Spinal cord (tissue), 10 donors: Measurements from ENCODE around the gene CACNA1G. TPM values are rescaled to one million over a fixed set of nuclear protein-coding genes. Genes with fewer than 3 reads are reported as not detected.

Experiments used
- DNase-seq, 6 donors: peaks; one replicate each; pipeline versions ENCODE4 v3.0.0 to v3.0.0-alpha.2; 2013 to 2015; ENCODE audit warnings: low spot score in 6 of 6, low read depth in 4 of 6
- H3K27ac ChIP-seq: one replicate; pipeline ENCODE4 v1.5.1; 2013; ENCODE audit warnings: low read depth, low read length, control low read depth
- H3K27me3 ChIP-seq: one replicate; pipeline ENCODE4 v1.6.1; 2013; ENCODE audit warnings: low read length; ENCODE audit not compliant: control insufficient read depth, insufficient read depth
- H3K36me3 ChIP-seq: one replicate; pipeline ENCODE4 v1.6.1; 2013; ENCODE audit warnings: low read length; ENCODE audit not compliant: control insufficient read depth, insufficient read depth
- H3K4me1 ChIP-seq: one replicate; pipeline ENCODE4 v1.6.1; 2013; ENCODE audit warnings: low read length; ENCODE audit not compliant: control insufficient read depth, insufficient read depth
- H3K4me3 ChIP-seq: one replicate; pipeline ENCODE4 v1.5.1; 2013; ENCODE audit warnings: low read depth, low read length, control low read depth
- H3K9me3 ChIP-seq: one replicate; pipeline ENCODE4 v1.6.1; 2013; ENCODE audit warnings: low read length; ENCODE audit not compliant: control insufficient read depth, insufficient read depth
- WGBS: methylation state at CpG from one replicate; pipeline ENCODE4 v1.1.5; 2013; ENCODE audit warnings: missing lambda C conversion rate; ENCODE audit not compliant: insufficient coverage; 5-methylcytosine and 5-hydroxymethylcytosine counted together
- polyA plus RNA-seq, 2 donors: library from polyadenylated mRNA; unstranded; fragments of 120-200 nt; gene quantifications; one replicate each; pipeline ENCODE4 v1.2.1, GENCODE V29; 2013; ENCODE audit not compliant: insufficient read length in 2 of 2
- total RNA-seq, 2 donors: library from RNA; depleted of rRNA in 1 of 2; stranded (reverse); fragments of 120-200 nt in 1 of 2; fragments of >200 nt in 1 of 2; gene quantifications; one replicate each; pipeline versions ENCODE4 v1.2.3 to v1.2.4, GENCODE V29; 2013 to 2014
- donor health status: healthy.

CACNA1G gene
- total and polyA plus RNA-seq, 4 donors = 10.6 to 37.6 (median 23.2) TPM

- no peak for DNase-seq
- Histone ChIP-seq H3K27me3 (peaks cover 28% of the 10 kb centered on the region), H3K4me1 (peaks cover 31% of the 10 kb centered on the region), H3K27ac (no peak overlapping the region), H3K4me3 (no peak overlapping the region), H3K36me3 (peaks cover under 1% of the 10 kb centered on the region), H3K9me3 (no peaks in the 10 kb centered on the region)
- 80% methylated on average over 5 of the region's 6 CpGs for WGBS
These were observed 29.0 kb upstream of the CACNA1G start for GRCh38 chr17:50531428-50532025.

- H3K27me3 ChIP-seq = peaks cover 28% of the 10 kb centered on the region
- H3K9me3 ChIP-seq = no peaks in the 10 kb centered on the region
- H3K4me3 ChIP-seq = no peak within 1 kb of the TSS
- H3K27ac ChIP-seq = no peak within 1 kb of the TSS
- peak in 1 of 6 donors; percentile 26 for DNase-seq
- peaks cover 6% of the 10 kb centered on the region for H3K36me3 ChIP-seq
- peaks cover 26% of the 10 kb centered on the region for H3K4me1 ChIP-seq
- WGBS = 2% methylated on average over 19 of the region's 21 CpGs
These were observed 28.0 kb upstream of the CACNA1G start, which contains the start of gene EPN3 for GRCh38 chr17:50532452-50533024. TSS of gene EPN3 (plus strand) at chr17:50532735. CDS start at chr17:50536557, 3,822 bp downstream.

GRCh38 chr17:50533185-50533584, 27.3 kb upstream of the CACNA1G start:
- H3K4me3 ChIP-seq = no peak overlapping the region
- DNase-seq = no peak
- peaks cover 26% of the 10 kb centered on the region for H3K4me1 ChIP-seq
- H3K9me3 ChIP-seq = no peaks in the 10 kb centered on the region
- 27% methylated on average over 5 of the region's 5 CpGs for WGBS
- no peak overlapping the region for H3K27ac ChIP-seq
- H3K36me3 ChIP-seq = peaks cover 11% of the 10 kb centered on the region
- peaks cover 28% of the 10 kb centered on the region for H3K27me3 ChIP-seq

DNA sequence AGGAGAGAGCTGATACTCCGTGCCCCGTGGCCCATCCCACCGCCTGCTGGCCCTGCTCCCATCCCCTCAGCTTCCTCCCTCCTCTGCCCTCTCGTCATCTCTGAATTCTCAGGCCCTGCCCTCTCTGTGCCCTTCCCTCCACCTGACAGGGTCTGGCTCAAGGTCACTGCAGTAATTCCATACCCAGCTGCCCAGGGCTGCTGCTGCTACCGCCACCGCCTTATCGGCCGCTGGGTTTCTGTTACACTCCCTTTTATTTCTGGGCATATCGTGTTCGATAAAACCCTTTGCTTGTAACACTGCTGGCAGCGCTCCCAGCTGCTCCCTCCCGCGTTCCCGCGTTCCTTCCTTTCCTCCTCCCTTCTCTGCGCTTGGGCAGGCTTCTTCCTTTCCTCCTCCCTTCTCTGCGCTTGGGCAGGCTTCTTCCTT, 26.8 kb upstream of the CACNA1G start:
- Histone ChIP-seq H3K4me1 (peaks cover 30% of the 10 kb centered on the region), H3K4me3 (no peak overlapping the region), H3K9me3 (no peaks in the 10 kb centered on the region), H3K27me3 (peaks cover 28% of the 10 kb centered on the region), H3K36me3 (peaks cover 13% of the 10 kb centered on the region), H3K27ac (no peak overlapping the region)
- DNase-seq = peak in 2 of 6 donors; percentile 74 to 76
- 2% methylated on average over 17 of the region's 17 CpGs for whole genome bisulfite sequencing

DNA sequence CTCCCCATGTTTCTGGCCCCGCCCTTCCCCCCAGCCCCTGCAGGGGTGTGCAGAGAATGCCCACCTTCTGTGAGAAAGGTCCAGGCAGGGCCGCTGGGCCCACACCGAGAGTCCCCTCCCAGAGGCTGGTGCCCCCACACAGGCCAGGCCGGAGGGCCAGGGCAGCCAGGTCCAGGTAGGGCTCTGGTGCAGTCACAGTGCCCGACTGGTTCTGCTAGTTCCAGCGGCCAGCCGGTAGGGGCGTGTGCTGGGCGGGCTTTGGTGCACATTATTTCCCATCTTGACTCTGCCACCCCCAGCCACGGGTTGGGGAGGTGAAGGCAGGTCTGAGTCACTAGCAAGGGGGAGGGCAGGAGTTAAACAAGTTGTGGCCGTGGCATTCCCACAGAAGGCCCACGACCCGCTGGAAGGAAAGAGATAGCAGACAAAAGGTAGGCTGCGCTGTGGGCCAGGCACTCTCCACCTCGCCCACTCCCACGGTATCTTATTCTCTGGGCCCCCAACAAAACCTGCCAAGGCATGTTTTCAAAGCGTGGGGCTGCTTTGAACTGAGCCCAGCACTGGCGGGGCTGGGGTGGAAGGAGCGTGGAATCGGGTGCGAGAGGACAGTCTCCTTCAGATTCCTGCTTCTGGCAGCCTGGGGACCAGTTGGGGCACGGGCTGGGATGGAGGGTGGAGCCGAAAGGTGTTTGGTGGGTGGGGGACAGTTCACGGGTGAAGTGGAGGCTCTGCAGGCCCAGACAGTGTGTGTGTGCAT, 26.1 kb upstream of the CACNA1G start:
- no peaks in the 10 kb centered on the region for H3K9me3 ChIP-seq
- H3K4me3 ChIP-seq = no peak overlapping the region
- peaks cover 28% of the 10 kb centered on the region for H3K27me3 ChIP-seq
- WGBS = 47% methylated on average over 18 of the region's 24 CpGs
- H3K27ac ChIP-seq = no peak overlapping the region
- peak in 1 of 6 donors; percentile 18 for DNase-seq
- peaks cover 32% of the 10 kb centered on the region for H3K4me1 ChIP-seq
- H3K36me3 ChIP-seq = peaks cover 16% of the 10 kb centered on the region

DNA sequence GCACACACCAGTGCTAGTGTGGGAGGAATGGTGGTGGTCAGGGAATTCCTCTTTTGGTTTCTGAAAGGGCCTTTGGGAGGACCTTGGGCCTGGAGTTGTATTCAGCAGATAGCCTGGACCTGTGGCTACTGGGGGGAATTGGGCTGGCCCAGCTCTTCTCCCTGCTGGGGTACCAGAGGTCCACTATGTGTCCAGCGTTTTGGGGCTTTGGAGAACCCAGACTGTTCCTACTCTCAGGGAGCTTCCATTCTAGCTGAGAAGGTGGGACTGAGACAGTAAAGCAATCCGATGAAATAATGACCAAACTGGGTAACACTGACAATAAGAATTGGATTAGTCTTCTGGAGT, 25.6 kb upstream of the CACNA1G start:
- H3K36me3 ChIP-seq = peaks cover 16% of the 10 kb centered on the region
- no peak overlapping the region for H3K27ac ChIP-seq
- no peak overlapping the region for H3K4me3 ChIP-seq
- 88% methylated on average over 2 of the region's 2 CpGs for WGBS
- H3K27me3 ChIP-seq = peaks cover 28% of the 10 kb centered on the region
- H3K9me3 ChIP-seq = no peaks in the 10 kb centered on the region
- DNase-seq = no peak
- peaks cover 32% of the 10 kb centered on the region for H3K4me1 ChIP-seq

- WGBS = 85% methylated on average over 4 of the region's 7 CpGs
- peaks cover 32% of the 10 kb centered on the region for H3K4me1 ChIP-seq
- no peak for DNase-seq
- no peak overlapping the region for H3K4me3 ChIP-seq
- H3K27me3 ChIP-seq = peaks cover 28% of the 10 kb centered on the region
- no peak overlapping the region for H3K27ac ChIP-seq
- no peaks in the 10 kb centered on the region for H3K9me3 ChIP-seq
- peaks cover 18% of the 10 kb centered on the region for H3K36me3 ChIP-seq
These were observed 25.1 kb upstream of the CACNA1G start for GRCh38 chr17:50535407-50535806.

- H3K27me3 ChIP-seq = peaks cover 18% of the 10 kb centered on the region
- H3K27ac ChIP-seq = no peak overlapping the region
- H3K4me3 ChIP-seq = no peak overlapping the region
- 98% methylated on average over 27 of the region's 45 CpGs for WGBS
- peaks cover 44% of the 10 kb centered on the region for H3K4me1 ChIP-seq
- DNase-seq = no peak
- H3K9me3 ChIP-seq = no peaks in the 10 kb centered on the region
- peaks cover 21% of the 10 kb centered on the region for H3K36me3 ChIP-seq
These were observed 23.6 kb upstream of the CACNA1G start for GRCh38 chr17:50536683-50537646.
